Natural killer cell (primary cell): Measurements from ENCODE around the gene EPB41L4B. TPM values are rescaled to one million over a fixed set of nuclear protein-coding genes. Genes with fewer than 3 reads are reported as not detected.

Source experiments
- ATAC-seq, 3 donors: fragments of 150-1000 bp in 2 of 3; fragments of 200-7000 bp in 1 of 3; cut with Tn5 transposase; 1 replicate in 1 of 3; 2 replicates in 2 of 3; pipeline ENCODE4 v1.10.0; 2021; ENCODE audit warnings: mild to moderate bottlenecking in 2 of 3, moderate library complexity in 2 of 3
- DNase-seq, 2 donors: peaks; one replicate each; pipeline versions ENCODE4 v3.0.0 to v3.0.0-alpha.2; 2013 to 2021; ENCODE audit warnings: mixed read lengths in 1 of 2
- H3K27ac ChIP-seq: one replicate; pipeline ENCODE4 v1.5.1; 2013; ENCODE audit warnings: mild to moderate bottlenecking, low read length
- H3K27me3 ChIP-seq: one replicate; pipeline ENCODE4 v1.6.1; 2013; ENCODE audit warnings: low read length; ENCODE audit not compliant: control insufficient read depth, insufficient read depth
- H3K36me3 ChIP-seq: one replicate; pipeline ENCODE4 v1.6.1; 2013; ENCODE audit warnings: low read length; ENCODE audit not compliant: control insufficient read depth, insufficient read depth
- H3K4me1 ChIP-seq: one replicate; pipeline ENCODE4 v1.6.1; 2013; ENCODE audit warnings: low read length; ENCODE audit not compliant: control insufficient read depth, insufficient read depth
- H3K4me3 ChIP-seq: one replicate; pipeline ENCODE4 v1.5.1; 2013; ENCODE audit warnings: low read length
- H3K9me3 ChIP-seq: one replicate; pipeline ENCODE4 v1.6.1; 2013; ENCODE audit warnings: low read length; ENCODE audit not compliant: control insufficient read depth, insufficient read depth
- H3K27ac Mint-ChIP-seq, 2 donors: one replicate each; pipeline ENCODE4 v1.8.0; 2022; ENCODE audit warnings: mild to moderate bottlenecking in 2 of 2, mixed read lengths in 2 of 2, moderate library complexity in 1 of 2
- H3K27me3 Mint-ChIP-seq, 2 donors: one replicate each; pipeline ENCODE4 v1.8.0; 2022; ENCODE audit warnings: low read depth in 2 of 2, mixed read lengths in 2 of 2
- H3K36me3 Mint-ChIP-seq: one replicate; pipeline ENCODE4 v1.8.0; 2022; ENCODE audit warnings: mixed read lengths
- H3K4me1 Mint-ChIP-seq, 2 donors: one replicate each; pipeline ENCODE4 v1.8.0; 2022; ENCODE audit warnings: mixed read lengths in 2 of 2
- H3K4me3 Mint-ChIP-seq: one replicate; pipeline ENCODE4 v1.8.0; 2022; ENCODE audit warnings: mild to moderate bottlenecking, moderate library complexity, mixed read lengths
- H3K9me3 Mint-ChIP-seq, 2 donors: one replicate each; pipeline ENCODE4 v1.8.0; 2022; ENCODE audit warnings: mixed read lengths in 2 of 2
- CTCF ChIP-seq: fragments of 200-600 bp; IDR thresholded peaks from one replicate; pipeline ENCODE4 v1.8.0; 2022; ENCODE audit warnings: antibody characterized with exemption
- WGBS: methylation state at CpG from one replicate; pipeline ENCODE4 v1.1.7; 2013; ENCODE audit warnings: missing lambda C conversion rate; ENCODE audit not compliant: insufficient coverage; 5-methylcytosine and 5-hydroxymethylcytosine counted together
- intact Hi-C: fragments of 100-400 bp; cut with micrococcal nuclease; formaldehyde crosslinking; loops from one replicate; pipeline ENCODE4 v1.14.2; 2022
- total RNA-seq, 4 donors: library from RNA; stranded (reverse); fragments of 120-200 nt in 1 of 4; gene quantifications; one replicate each; pipeline versions ENCODE4 v1.2.3 to v1.2.4, GENCODE V29; 2013 to 2022

EPB41L4B gene
- total RNA-seq, 3 donors from 2014 or later (not counting 1 experiment from before 2014, with no cell fraction given): not detected

- WGBS: 84% methylated on average over 7 of the region's 7 CpGs
- no peak for DNase-seq
- H3K4me1 Mint-ChIP-seq: no peaks in the 10 kb centered on the region
Measured at GRCh38 chr9:109310486-109310901, 10.4 kb downstream of the EPB41L4B start.

GRCh38 chr9:109309282-109309681 is 11.6 kb downstream of the EPB41L4B start:
- Histone ChIP-seq H3K27ac (no peak overlapping the region), H3K4me1 (no peaks in the 10 kb centered on the region), H3K4me3 (no peak overlapping the region), H3K27me3 (no peaks in the 10 kb centered on the region), H3K36me3 (no peaks in the 10 kb centered on the region), H3K9me3 (no peaks in the 10 kb centered on the region)
- ATAC-seq (no peak), DNase-seq (no peak)
- H3K36me3 Mint-ChIP-seq: no peaks in the 10 kb centered on the region
- H3K4me1 Mint-ChIP-seq: no peaks in the 10 kb centered on the region
- no peak overlapping the region for H3K27ac Mint-ChIP-seq
- intact Hi-C loops: no loop called here
- WGBS: 89% methylated on average over 6 of the region's 6 CpGs
- no peak overlapping the region for H3K4me3 Mint-ChIP-seq
- peaks cover 24 to 43% of the 10 kb centered on the region in 2 donors for H3K27me3 Mint-ChIP-seq
- no peak for TF ChIP-seq CTCF
- H3K9me3 Mint-ChIP-seq: no peaks in the 10 kb centered on the region

More at GRCh38 chr9:109310486-109310901, 10.4 kb downstream of the EPB41L4B start:
- no peak overlapping the region for H3K27ac ChIP-seq
- no peak for ATAC-seq
- no peaks in the 10 kb centered on the region for H3K4me1 ChIP-seq
- H3K27ac Mint-ChIP-seq: no peak overlapping the region
- H3K4me3 Mint-ChIP-seq: no peak overlapping the region
- intact Hi-C loops: no loop called here
- no peaks in the 10 kb centered on the region for H3K9me3 Mint-ChIP-seq
- H3K27me3 ChIP-seq: no peaks in the 10 kb centered on the region
- H3K36me3 ChIP-seq: no peaks in the 10 kb centered on the region
- no peaks in the 10 kb centered on the region for H3K36me3 Mint-ChIP-seq
- no peaks in the 10 kb centered on the region for H3K9me3 ChIP-seq
- no peak for TF ChIP-seq CTCF
- peaks cover 22 to 40% of the 10 kb centered on the region in 2 donors for H3K27me3 Mint-ChIP-seq
- no peak overlapping the region for H3K4me3 ChIP-seq

GRCh38 chr9:109307380-109308240 is 13.2 kb downstream of the EPB41L4B start:
- TF ChIP-seq CTCF: no peak
- no peaks in the 10 kb centered on the region for H3K4me1 Mint-ChIP-seq
- no peak overlapping the region for H3K27ac ChIP-seq
- DNase-seq (no peak), ATAC-seq (no peak)
- no peaks in the 10 kb centered on the region for H3K36me3 Mint-ChIP-seq
- 83% methylated on average over 18 of the region's 18 CpGs for WGBS
- no peaks in the 10 kb centered on the region for H3K9me3 ChIP-seq
- no peak overlapping the region for H3K27ac Mint-ChIP-seq
- no peaks in the 10 kb centered on the region for H3K36me3 ChIP-seq
- no peaks in the 10 kb centered on the region for H3K9me3 Mint-ChIP-seq
- H3K4me1 ChIP-seq: no peaks in the 10 kb centered on the region
- no peaks in the 10 kb centered on the region for H3K27me3 ChIP-seq
- intact Hi-C loops: no loop called here
- no peak overlapping the region for H3K4me3 Mint-ChIP-seq
- no peak overlapping the region for H3K4me3 ChIP-seq
- H3K27me3 Mint-ChIP-seq: peaks cover 24 to 32% of the 10 kb centered on the region in 2 donors
